GM12891 (cell line): ENCODE measurements around the gene MIB1.
A peak's percentile ranks its signal among the peaks of the same experiment; 100 is the strongest.

Source experiments
- DNase-seq: peaks from one replicate; pipeline ENCODE4 v3.0.0; 2011; ENCODE audit warnings: low spot score; ENCODE audit not compliant: insufficient read length
- FAIRE-seq: peaks from 2 replicates; lab custom pipeline; 2011; peaks lifted over from hg19 to GRCh38; lab: Jason Lieb, UNC
- PAX5 ChIP-seq: IDR thresholded peaks from 2 replicates; pipeline ENCODE4 v1.6.1; 2011; ENCODE audit warnings: low read length, moderate library complexity, mild to moderate bottlenecking; ENCODE audit not compliant: insufficient read depth, severe bottlenecking
- POLR2A ChIP-seq: IDR thresholded peaks from 2 replicates; pipeline ENCODE4 v1.6.1; 2011; ENCODE audit warnings: low read depth, low read length, control low read depth
- POLR2AphosphoS5 ChIP-seq: IDR thresholded peaks from 2 replicates; pipeline ENCODE4 v1.6.1; 2011; ENCODE audit warnings: low read depth, low read length, control low read depth
- POU2F2 ChIP-seq: IDR thresholded peaks from 2 replicates; pipeline ENCODE4 v1.6.1; 2011; ENCODE audit warnings: low read depth, mild to moderate bottlenecking, control low read depth, low read length, moderate library complexity
- SPI1 ChIP-seq: IDR thresholded peaks from 2 replicates; pipeline ENCODE4 v1.6.1; 2011; ENCODE audit warnings: low read depth, low read length, control low read depth
- TAF1 ChIP-seq: IDR thresholded peaks from 2 replicates; pipeline ENCODE4 v1.6.1; 2011; ENCODE audit warnings: low read depth, low read length, control low read depth

Gene MIB1

DNA sequence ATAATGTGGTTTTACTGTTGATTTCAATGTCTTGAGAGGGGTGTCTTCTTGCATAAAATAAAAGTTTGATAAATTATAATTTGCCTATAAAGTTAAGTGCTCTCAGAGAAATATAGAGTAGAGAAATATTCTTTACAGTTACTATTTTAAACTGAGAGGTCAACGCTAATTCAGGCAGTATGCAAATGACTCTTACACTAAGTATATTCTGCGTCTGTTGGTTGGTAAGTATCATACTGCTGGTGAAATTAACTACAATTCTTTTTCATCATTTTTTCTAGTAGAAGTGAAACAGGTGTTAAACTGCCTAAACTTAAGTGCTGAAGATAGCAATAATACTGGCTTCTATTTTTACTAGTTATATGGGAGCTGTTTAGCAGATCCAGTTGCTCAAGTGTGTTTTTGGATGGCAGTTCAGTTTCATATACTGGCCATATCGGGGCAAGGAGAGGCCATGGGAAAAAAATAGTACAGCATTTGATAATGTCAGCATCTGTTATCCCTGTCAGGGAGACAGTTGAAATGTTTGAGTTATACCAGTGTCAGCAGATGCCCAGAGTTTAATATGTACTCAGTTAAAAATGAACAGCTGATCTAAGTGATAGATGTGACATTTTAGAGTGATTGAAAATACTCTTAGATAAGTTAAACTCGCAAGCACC, 86.2 kb downstream of the MIB1 start:
- no peak for TF ChIP-seq TAF1
- TF ChIP-seq POLR2A = no peak
- TF ChIP-seq POU2F2 = no peak
- TF ChIP-seq POLR2AphosphoS5 = no peak
- TF ChIP-seq SPI1 = no peak
- no peak for TF ChIP-seq PAX5
- DNase-seq (no peak), FAIRE-seq (peak; percentile 43)

- DNase-seq (no peak), FAIRE-seq (no peak)
- TF ChIP-seq TAF1 = no peak
- no peak for TF ChIP-seq POLR2A
- no peak for TF ChIP-seq PAX5
- no peak for TF ChIP-seq POU2F2
- no peak for TF ChIP-seq SPI1
- no peak for TF ChIP-seq POLR2AphosphoS5
Observed at GRCh38 chr18:21830532-21830931, 89.9 kb downstream of the MIB1 start.

DNA sequence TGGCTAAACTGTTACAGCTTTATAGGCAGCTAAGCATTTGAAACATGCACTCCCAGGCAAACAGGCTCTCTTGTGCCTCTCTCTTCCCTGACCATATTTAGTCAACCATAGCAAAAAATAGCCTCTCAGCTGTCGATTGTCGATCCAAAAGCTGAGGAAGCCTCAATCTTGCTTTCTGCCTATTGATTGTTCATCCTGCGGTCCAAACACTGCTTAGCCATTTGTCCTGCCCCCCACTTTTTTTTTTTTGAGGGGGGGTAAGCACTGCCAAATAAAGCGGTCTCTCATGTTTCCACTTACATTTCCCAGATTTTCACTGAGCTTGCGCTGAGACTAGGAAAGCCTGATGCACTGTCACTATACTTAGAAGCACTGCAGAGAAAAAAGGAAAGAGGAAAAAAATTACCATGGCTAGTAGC, 90.8 kb downstream of the MIB1 start:
- DNase-seq (no peak), FAIRE-seq (no peak)
- TF ChIP-seq PAX5 (no peak), POLR2AphosphoS5 (no peak), POU2F2 (no peak), SPI1 (no peak), POLR2A (no peak), TAF1 (no peak)

GRCh38 chr18:21833604-21834298, 93.2 kb downstream of the MIB1 start:
- FAIRE-seq (peak; percentile 31), DNase-seq (no peak)
- TF ChIP-seq POLR2AphosphoS5 (no peak), SPI1 (no peak), POLR2A (no peak), TAF1 (no peak), PAX5 (no peak), POU2F2 (no peak)

DNA sequence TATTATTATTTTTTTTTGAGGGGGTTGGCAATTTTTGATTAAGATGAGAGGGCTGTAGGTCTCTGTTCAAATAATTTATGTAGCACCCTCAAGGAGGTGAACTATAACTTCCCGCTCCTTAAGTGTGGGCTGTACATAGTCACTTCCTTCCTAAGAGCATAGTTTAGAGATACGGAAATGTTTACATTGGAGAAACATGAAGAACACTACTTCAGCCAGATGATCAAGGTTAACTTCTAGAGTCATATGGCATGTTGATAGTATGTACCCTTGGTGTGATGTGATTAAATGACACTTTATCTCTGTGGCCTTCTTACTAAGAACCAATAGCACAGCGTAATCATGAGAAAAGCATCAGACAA, 93.7 kb downstream of the MIB1 start:
- FAIRE-seq = peak; percentile 77
- no peak for TF ChIP-seq SPI1
- no peak for TF ChIP-seq PAX5
- TF ChIP-seq POLR2AphosphoS5 = no peak
- no peak for DNase-seq

GRCh38 chr18:21841570-21841969, 101.0 kb downstream of the MIB1 start:
- DNase-seq (no peak), FAIRE-seq (no peak)
- no peak for TF ChIP-seq POLR2A

DNA sequence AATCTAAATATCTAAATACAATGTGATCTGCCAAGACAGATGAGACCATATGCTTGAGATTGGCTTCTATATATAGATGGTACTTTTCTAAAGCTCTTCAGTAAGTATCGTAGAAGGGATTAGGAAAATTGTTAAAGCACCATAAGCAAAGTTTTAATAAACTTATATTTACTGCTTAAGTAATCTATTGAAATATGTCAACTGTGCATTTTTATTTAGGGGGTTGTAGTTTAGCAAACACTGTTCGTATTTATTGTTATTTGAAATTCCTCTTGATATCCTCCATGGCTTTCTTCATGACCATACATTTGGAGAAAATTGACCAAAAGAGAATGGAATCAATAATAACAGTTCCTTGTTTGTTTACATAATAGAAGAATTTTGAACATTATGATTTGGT, 102.7 kb downstream of the MIB1 start:
- FAIRE-seq (no peak), DNase-seq (no peak)
- no peak for TF ChIP-seq SPI1
- no peak for TF ChIP-seq POLR2A
- no peak for TF ChIP-seq TAF1
- TF ChIP-seq PAX5 = no peak
- TF ChIP-seq POU2F2 = no peak
- TF ChIP-seq POLR2AphosphoS5 = no peak

- FAIRE-seq = no peak
Observed at GRCh38 chr18:21851327-21851961, 110.9 kb downstream of the MIB1 start.

DNA sequence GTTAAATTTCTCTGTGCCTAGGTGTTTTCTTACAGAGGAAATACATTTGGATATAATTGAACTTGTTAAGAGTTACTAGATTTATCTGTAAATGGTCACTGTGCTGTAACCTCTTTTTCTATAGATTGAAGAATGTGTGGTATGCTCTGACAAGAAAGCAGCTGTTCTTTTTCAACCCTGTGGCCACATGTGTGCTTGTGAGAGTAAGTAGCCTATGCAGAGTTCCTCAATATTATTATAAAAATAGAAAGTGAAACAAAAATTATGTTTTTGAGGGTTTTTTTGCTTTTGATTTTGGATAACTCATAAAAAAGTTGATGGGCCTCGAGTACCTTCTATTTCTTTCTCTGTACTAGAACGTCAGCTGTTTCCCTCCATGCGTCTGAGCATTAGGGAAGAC, 112.4 kb downstream of the MIB1 start:
- TF ChIP-seq SPI1 (peak; percentile 62), TAF1 (no peak)
- no peak for FAIRE-seq
- DNase-seq = peak; percentile 17

More at GRCh38 chr18:21851327-21851961, 110.9 kb downstream of the MIB1 start:
- TF ChIP-seq POLR2A (no peak), TAF1 (no peak), SPI1 (no peak), PAX5 (no peak), POLR2AphosphoS5 (no peak), POU2F2 (no peak)
- no peak for DNase-seq

DNA sequence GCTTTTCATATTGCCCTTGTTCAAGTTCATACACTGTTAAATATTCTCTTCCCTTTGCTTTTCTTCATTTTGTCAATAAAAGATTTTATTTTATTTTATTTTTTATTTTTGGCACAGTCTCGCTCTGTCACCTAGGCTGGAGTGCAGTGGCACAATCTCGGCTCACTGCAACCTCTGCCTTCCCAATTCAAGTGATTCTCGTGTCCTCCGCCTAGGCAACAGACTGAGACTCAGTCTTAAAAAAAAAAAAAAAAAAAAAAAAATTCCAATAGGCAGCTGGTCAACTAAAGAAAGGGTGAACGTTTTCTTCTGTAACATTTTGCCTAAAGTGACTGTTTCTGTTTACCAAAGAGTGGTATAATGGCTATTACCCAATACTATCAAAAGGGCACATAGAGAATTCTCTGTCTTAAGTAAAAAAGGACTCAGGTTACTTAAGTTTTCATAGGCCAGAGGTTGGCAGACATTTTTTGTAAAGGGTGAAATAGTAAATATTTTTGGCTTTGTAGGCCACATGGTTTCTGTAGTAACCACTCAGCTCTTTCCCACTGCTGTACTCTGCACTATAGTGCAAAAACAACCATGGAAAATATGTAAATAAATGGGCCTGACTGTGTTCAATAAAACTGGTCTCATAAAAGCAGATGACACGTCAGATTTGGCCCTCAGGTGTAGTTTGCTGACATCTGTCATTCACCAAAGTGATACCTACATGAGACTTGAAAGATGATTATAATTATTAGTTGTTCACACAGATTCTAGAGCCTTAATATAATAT, 113.4 kb downstream of the MIB1 start:
- TF ChIP-seq POU2F2 = no peak
- no peak for TF ChIP-seq PAX5
- TF ChIP-seq POLR2A = no peak
- no peak for TF ChIP-seq SPI1
- no peak for TF ChIP-seq TAF1
- TF ChIP-seq POLR2AphosphoS5 = no peak
- FAIRE-seq (no peak), DNase-seq (no peak)
